Vagina (tissue), 2 donors: Measurements from ENCODE around the gene C10orf71.

Experiments
- POLR2A ChIP-seq, 2 donors: fragments of 450-650 bp; IDR thresholded peaks; one replicate each; pipeline ENCODE4 v1.6.1; 2017; ENCODE audit warnings: antibody characterized with exemption in 2 of 2, mild to moderate bottlenecking in 2 of 2, moderate library complexity in 2 of 2
- POLR2AphosphoS5 ChIP-seq, 2 donors: sonication (generic); formaldehyde crosslinking; IDR thresholded peaks; one replicate each; pipeline ENCODE4 v1.9.0; 2017; ENCODE audit warnings: antibody characterized with exemption in 2 of 2, mild to moderate bottlenecking in 2 of 2, low read depth in 1 of 2; ENCODE audit not compliant: insufficient read depth in 1 of 2
- TF ChIP-seq, protein P1 (sequence below), 3 experiments: fragments of 450-650 bp in 2 of 3; fragments of 200-600 bp in 1 of 3; sonication (generic) in 1 of 3; IDR thresholded peaks; one replicate each; pipeline ENCODE4 v1.5.1; 2017 to 2019; ENCODE audit warnings: antibody characterized with exemption in 3 of 3, mild to moderate bottlenecking in 2 of 3, moderate library complexity in 2 of 3

GRCh38 chr10:49271346-49271745 lies 27.6 kb upstream of the C10orf71 start:
- TF ChIP-seq, protein P1, sequence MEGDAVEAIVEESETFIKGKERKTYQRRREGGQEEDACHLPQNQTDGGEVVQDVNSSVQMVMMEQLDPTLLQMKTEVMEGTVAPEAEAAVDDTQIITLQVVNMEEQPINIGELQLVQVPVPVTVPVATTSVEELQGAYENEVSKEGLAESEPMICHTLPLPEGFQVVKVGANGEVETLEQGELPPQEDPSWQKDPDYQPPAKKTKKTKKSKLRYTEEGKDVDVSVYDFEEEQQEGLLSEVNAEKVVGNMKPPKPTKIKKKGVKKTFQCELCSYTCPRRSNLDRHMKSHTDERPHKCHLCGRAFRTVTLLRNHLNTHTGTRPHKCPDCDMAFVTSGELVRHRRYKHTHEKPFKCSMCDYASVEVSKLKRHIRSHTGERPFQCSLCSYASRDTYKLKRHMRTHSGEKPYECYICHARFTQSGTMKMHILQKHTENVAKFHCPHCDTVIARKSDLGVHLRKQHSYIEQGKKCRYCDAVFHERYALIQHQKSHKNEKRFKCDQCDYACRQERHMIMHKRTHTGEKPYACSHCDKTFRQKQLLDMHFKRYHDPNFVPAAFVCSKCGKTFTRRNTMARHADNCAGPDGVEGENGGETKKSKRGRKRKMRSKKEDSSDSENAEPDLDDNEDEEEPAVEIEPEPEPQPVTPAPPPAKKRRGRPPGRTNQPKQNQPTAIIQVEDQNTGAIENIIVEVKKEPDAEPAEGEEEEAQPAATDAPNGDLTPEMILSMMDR (IDR thresholded peaks at IDR 0.05): no peak
- TF ChIP-seq POLR2A (IDR thresholded peaks at IDR 0.05): no peak
- TF ChIP-seq POLR2AphosphoS5 (IDR thresholded peaks at IDR 0.05; ENCODE audit: insufficient read depth in 1 of 2, low read depth in 1 of 2): no peak
